Neural cell (in vitro differentiated cells): ENCODE measurements around the gene CCDC106. TPM values are rescaled to one million over a fixed set of nuclear protein-coding genes. Genes with fewer than 3 reads are reported as not detected.

Source experiments
- H2AFZ ChIP-seq: fragments of 200-600, 300-800 bp; sonication (generic), shearing (Covaris generic); 2 replicates; pipeline ENCODE4 v1.6.0; 2014; ENCODE audit warnings: low read depth, mild to moderate bottlenecking, antibody characterized with exemption, low read length, moderate library complexity
- H3F3A ChIP-seq: fragments of 200-600 bp; shearing (Covaris generic); 2 replicates; pipeline ENCODE4 v1.6.1; 2016; ENCODE audit warnings: mild to moderate bottlenecking, moderate library complexity, mixed read lengths, antibody characterized with exemption, low read length; ENCODE audit not compliant: insufficient read depth, poor library complexity, severe bottlenecking
- H3K27ac ChIP-seq: fragments of 200-600, 300-800 bp; sonication (generic), shearing (Covaris generic); 2 replicates; pipeline ENCODE4 v1.5.1; 2014; ENCODE audit warnings: mild to moderate bottlenecking, low read length, moderate library complexity
- H3K27me3 ChIP-seq: fragments of 300-800, 200-600 bp; sonication (generic), shearing (Covaris generic); 2 replicates; pipeline ENCODE4 v1.6.0; 2014; ENCODE audit warnings: mild to moderate bottlenecking, low read depth, low read length, moderate library complexity; ENCODE audit not compliant: insufficient read depth
- H3K36me3 ChIP-seq: fragments of 300-800, 200-600 bp; sonication (generic), shearing (Covaris generic); 2 replicates; pipeline ENCODE4 v1.5.1; 2014; ENCODE audit warnings: mild to moderate bottlenecking, antibody characterized with exemption, low read length, moderate library complexity; ENCODE audit not compliant: insufficient read depth
- H3K4me2 ChIP-seq: fragments of 300-800, 200-600 bp; sonication (generic), shearing (Covaris generic); 2 replicates; pipeline ENCODE4 v1.6.0; 2014; ENCODE audit warnings: mild to moderate bottlenecking, low read length
- H3K4me3 ChIP-seq: fragments of 300-800, 200-600 bp; sonication (generic), shearing (Covaris generic); 2 replicates; pipeline ENCODE4 v1.5.1; 2014; ENCODE audit warnings: mild to moderate bottlenecking, low read length, moderate library complexity
- H3K79me2 ChIP-seq: fragments of 200-600 bp; shearing (Covaris generic); replicated peaks from 2 replicates; pipeline ENCODE4 v1.6.0; 2014; ENCODE audit warnings: mild to moderate bottlenecking, low read length, moderate library complexity; ENCODE audit not compliant: insufficient read depth
- H3K9ac ChIP-seq: fragments of 300-800, 200-600 bp; sonication (generic), shearing (Covaris generic); 2 replicates; pipeline ENCODE4 v1.6.1; 2016; ENCODE audit warnings: mild to moderate bottlenecking, low read length, mixed read lengths
- H3K9me2 ChIP-seq: fragments of 200-600 bp; shearing (Covaris generic); 2 replicates; pipeline ENCODE4 v1.6.1; 2016; ENCODE audit warnings: mild to moderate bottlenecking, low read length, mixed read lengths; ENCODE audit not compliant: insufficient read depth
- H3K9me3 ChIP-seq: fragments of 200-600, 300-800 bp; sonication (generic), shearing (Covaris generic); 2 replicates; pipeline ENCODE4 v1.6.1; 2016; ENCODE audit warnings: mild to moderate bottlenecking, mixed run types, low read length, moderate library complexity, mixed read lengths
- H4K20me1 ChIP-seq: fragments of 200-600 bp; shearing (Covaris generic); 2 replicates; pipeline ENCODE4 v1.6.1; 2016; ENCODE audit warnings: mild to moderate bottlenecking, mixed run types; ENCODE audit not compliant: insufficient read depth
- EP300 ChIP-seq: fragments of 450-650 bp; conservative IDR thresholded peaks from 2 replicates; pipeline ENCODE4 v1.6.1; 2014; ENCODE audit warnings: antibody characterized with exemption, mild to moderate bottlenecking, moderate library complexity; ENCODE audit not compliant: poor library complexity, severe bottlenecking
- EZH2 ChIP-seq: fragments of 200-600, 300-800 bp; shearing (Covaris generic), sonication (generic); IDR thresholded peaks from 2 replicates; pipeline ENCODE4 v1.6.1; 2014; ENCODE audit warnings: antibody characterized with exemption, low read length, borderline replicate concordance, mild to moderate bottlenecking; ENCODE audit not compliant: insufficient read depth, poor library complexity, severe bottlenecking
- MXI1 ChIP-seq: fragments of 450-650 bp; conservative IDR thresholded peaks from 2 replicates; pipeline ENCODE4 v1.6.1; 2014; ENCODE audit warnings: antibody characterized with exemption, mild to moderate bottlenecking; ENCODE audit not compliant: poor library complexity, severe bottlenecking
- POLR2AphosphoS5 ChIP-seq: IDR thresholded peaks from 2 replicates; pipeline ENCODE4 v1.6.1; 2012
- RAD21 ChIP-seq: fragments of 450-650 bp; conservative IDR thresholded peaks from 2 replicates; pipeline ENCODE4 v1.6.1; 2014; ENCODE audit warnings: antibody characterized with exemption, mild to moderate bottlenecking, moderate library complexity
- SMC3 ChIP-seq: fragments of 450-650 bp; conservative IDR thresholded peaks from 2 replicates; pipeline ENCODE4 v1.6.1; 2014; ENCODE audit warnings: antibody characterized with exemption, mild to moderate bottlenecking, moderate library complexity; ENCODE audit not compliant: poor library complexity
- TAF1 ChIP-seq: IDR thresholded peaks from 2 replicates; pipeline ENCODE4 v1.6.1; 2012; ENCODE audit warnings: low read depth
- polyA plus RNA-seq: library from polyadenylated mRNA; depleted of rRNA; stranded (reverse); fragments of >200 nt; gene quantifications from 2 replicates; pipeline ENCODE4 v1.2.3, GENCODE V29; 2014
- TF ChIP-seq, protein P1 (sequence below): IDR thresholded peaks from 2 replicates; pipeline ENCODE4 v1.6.1; 2012; ENCODE audit warnings: borderline replicate concordance
- TF ChIP-seq, protein P2 (sequence below): fragments of 450-650 bp; IDR thresholded peaks from 2 replicates; pipeline ENCODE4 v1.5.1; 2014; ENCODE audit warnings: antibody characterized with exemption, mild to moderate bottlenecking, moderate library complexity; ENCODE audit not compliant: poor library complexity, severe bottlenecking

Gene CCDC106
- polyA plus RNA-seq, 1 donor from 2014 or later, result 33.8 TPM

DNA sequence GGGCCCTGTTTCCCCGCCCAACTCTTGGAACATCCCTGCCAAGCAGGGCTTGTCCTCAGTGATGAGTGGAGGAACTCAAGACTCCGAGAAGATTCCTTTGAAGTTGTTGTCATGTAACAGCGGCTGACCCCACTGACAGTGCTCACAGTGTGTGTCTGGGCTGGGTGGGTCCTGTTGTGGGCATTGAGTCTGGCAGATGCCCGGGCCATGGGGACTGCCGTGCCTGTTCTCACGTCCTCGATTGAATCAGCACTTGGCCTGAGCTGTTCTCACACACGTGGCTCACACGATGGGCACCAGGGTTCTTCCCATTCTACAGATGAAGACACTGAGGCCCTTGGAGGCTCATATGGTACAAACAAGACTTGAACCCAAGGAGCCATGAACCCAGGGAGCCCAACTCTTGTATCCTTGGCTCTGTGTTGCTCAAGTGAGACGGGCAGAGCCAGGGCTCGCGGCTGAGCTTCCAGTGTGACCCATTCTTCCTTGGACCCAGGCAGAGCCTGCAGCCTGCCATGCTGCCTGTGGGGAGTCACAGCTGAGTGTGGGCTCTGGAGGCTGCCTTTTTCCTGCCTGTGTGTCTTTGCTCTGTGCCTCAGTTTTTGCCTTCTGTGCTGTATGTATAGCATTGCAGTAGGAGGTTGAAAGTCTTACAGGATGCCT lies 18.5 kb downstream of the CCDC106 start:
- Histone ChIP-seq H3K4me2 (no peak overlapping the region), H4K20me1 (peaks cover 8% of the 10 kb centered on the region), H3K27ac (no peak overlapping the region), H3K9me3 (no peaks in the 10 kb centered on the region), H3K4me3 (no peak overlapping the region), H2AFZ (no peak overlapping the region), H3K9me2 (no peaks in the 10 kb centered on the region), H3K36me3 (no peaks in the 10 kb centered on the region), H3F3A (no peaks in the 10 kb centered on the region), H3K9ac (no peak overlapping the region), H3K79me2 (peaks cover 8% of the 10 kb centered on the region), H3K27me3 (no peaks in the 10 kb centered on the region)
- TF ChIP-seq, protein P1, sequence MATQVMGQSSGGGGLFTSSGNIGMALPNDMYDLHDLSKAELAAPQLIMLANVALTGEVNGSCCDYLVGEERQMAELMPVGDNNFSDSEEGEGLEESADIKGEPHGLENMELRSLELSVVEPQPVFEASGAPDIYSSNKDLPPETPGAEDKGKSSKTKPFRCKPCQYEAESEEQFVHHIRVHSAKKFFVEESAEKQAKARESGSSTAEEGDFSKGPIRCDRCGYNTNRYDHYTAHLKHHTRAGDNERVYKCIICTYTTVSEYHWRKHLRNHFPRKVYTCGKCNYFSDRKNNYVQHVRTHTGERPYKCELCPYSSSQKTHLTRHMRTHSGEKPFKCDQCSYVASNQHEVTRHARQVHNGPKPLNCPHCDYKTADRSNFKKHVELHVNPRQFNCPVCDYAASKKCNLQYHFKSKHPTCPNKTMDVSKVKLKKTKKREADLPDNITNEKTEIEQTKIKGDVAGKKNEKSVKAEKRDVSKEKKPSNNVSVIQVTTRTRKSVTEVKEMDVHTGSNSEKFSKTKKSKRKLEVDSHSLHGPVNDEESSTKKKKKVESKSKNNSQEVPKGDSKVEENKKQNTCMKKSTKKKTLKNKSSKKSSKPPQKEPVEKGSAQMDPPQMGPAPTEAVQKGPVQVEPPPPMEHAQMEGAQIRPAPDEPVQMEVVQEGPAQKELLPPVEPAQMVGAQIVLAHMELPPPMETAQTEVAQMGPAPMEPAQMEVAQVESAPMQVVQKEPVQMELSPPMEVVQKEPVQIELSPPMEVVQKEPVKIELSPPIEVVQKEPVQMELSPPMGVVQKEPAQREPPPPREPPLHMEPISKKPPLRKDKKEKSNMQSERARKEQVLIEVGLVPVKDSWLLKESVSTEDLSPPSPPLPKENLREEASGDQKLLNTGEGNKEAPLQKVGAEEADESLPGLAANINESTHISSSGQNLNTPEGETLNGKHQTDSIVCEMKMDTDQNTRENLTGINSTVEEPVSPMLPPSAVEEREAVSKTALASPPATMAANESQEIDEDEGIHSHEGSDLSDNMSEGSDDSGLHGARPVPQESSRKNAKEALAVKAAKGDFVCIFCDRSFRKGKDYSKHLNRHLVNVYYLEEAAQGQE, result no peak
- TF ChIP-seq SMC3 (no peak), TAF1 (no peak), RAD21 (no peak), POLR2AphosphoS5 (no peak), MXI1 (no peak)

DNA sequence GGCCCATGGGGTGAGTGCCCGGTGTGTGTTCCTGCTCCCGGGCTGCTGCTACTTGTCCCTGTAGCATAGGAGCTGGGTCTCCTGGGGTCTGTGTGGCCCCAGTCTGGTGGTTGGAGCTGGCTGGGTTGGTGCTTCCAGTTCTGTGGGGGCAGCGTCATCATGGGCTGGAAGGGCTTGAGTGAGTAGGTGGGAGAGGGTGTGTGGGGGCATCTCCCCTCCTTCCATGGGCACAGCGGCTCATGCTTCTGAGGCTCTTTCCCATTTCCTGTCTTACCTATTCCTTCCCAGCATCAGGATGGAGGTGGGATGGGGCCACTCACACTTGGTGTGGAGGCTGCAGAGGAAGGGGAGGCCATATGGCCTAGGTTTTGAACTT lies 19.0 kb downstream of the CCDC106 start:
- no peaks in the 10 kb centered on the region for H3K36me3 ChIP-seq
- H3K79me2 ChIP-seq, result peaks cover 8% of the 10 kb centered on the region
- TF ChIP-seq EP300 (no peak), EZH2 (no peak), SMC3 (no peak), POLR2AphosphoS5 (no peak), TAF1 (no peak), RAD21 (no peak), MXI1 (no peak)
- TF ChIP-seq, protein P1, result no peak
- TF ChIP-seq, protein P2, sequence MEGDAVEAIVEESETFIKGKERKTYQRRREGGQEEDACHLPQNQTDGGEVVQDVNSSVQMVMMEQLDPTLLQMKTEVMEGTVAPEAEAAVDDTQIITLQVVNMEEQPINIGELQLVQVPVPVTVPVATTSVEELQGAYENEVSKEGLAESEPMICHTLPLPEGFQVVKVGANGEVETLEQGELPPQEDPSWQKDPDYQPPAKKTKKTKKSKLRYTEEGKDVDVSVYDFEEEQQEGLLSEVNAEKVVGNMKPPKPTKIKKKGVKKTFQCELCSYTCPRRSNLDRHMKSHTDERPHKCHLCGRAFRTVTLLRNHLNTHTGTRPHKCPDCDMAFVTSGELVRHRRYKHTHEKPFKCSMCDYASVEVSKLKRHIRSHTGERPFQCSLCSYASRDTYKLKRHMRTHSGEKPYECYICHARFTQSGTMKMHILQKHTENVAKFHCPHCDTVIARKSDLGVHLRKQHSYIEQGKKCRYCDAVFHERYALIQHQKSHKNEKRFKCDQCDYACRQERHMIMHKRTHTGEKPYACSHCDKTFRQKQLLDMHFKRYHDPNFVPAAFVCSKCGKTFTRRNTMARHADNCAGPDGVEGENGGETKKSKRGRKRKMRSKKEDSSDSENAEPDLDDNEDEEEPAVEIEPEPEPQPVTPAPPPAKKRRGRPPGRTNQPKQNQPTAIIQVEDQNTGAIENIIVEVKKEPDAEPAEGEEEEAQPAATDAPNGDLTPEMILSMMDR, result no peak

More for the DNA sequence above, 19.0 kb downstream of the CCDC106 start:
- H3K9me2 ChIP-seq, result no peaks in the 10 kb centered on the region
- no peak overlapping the region for H3K4me2 ChIP-seq
- H4K20me1 ChIP-seq, result peaks cover 8% of the 10 kb centered on the region
- no peak overlapping the region for H3K27ac ChIP-seq
- no peaks in the 10 kb centered on the region for H3K27me3 ChIP-seq
- no peak overlapping the region for H3K9ac ChIP-seq
- no peak overlapping the region for H3K4me3 ChIP-seq
- H3K9me3 ChIP-seq, result no peaks in the 10 kb centered on the region
- H2AFZ ChIP-seq, result no peak overlapping the region
- no peaks in the 10 kb centered on the region for H3F3A ChIP-seq
